Effector memory CD4-positive, alpha-beta T cell (primary cell): ENCODE results near the gene RNF11.
A peak's percentile ranks its signal among the peaks of the same experiment; 100 is the strongest.
"Not testable (repeated sequence)": the region's sequence is repeated elsewhere in the genome, so short reads cannot be mapped to it uniquely, and the experiment has no call there.

Experiments used
- DNase-seq, 3 donors: peaks; one replicate each; pipeline ENCODE4 v3.0.0-alpha.2; 2020
- H3K27ac ChIP-seq: 2 replicates; pipeline ENCODE4 v1.7.0; 2013; ENCODE audit warnings: mild to moderate bottlenecking, low read length, moderate library complexity; ENCODE audit not compliant: insufficient read depth, poor library complexity, severe bottlenecking
- H3K27me3 ChIP-seq: replicated peaks from 2 replicates; pipeline ENCODE4 v1.7.0; 2013; ENCODE audit warnings: mild to moderate bottlenecking, low read length; ENCODE audit not compliant: insufficient read depth, control insufficient read depth, poor library complexity, severe bottlenecking
- H3K36me3 ChIP-seq: 2 replicates; pipeline ENCODE4 v1.7.0; 2013; ENCODE audit warnings: mild to moderate bottlenecking, low read length, moderate library complexity; ENCODE audit not compliant: control insufficient read depth, insufficient read depth
- H3K4me1 ChIP-seq: 2 replicates; pipeline ENCODE4 v1.7.0; 2013; ENCODE audit warnings: low read length, mild to moderate bottlenecking; ENCODE audit not compliant: control insufficient read depth, insufficient read depth, poor library complexity, severe bottlenecking
- H3K4me3 ChIP-seq: 2 replicates; pipeline ENCODE4 v1.7.0; 2013; ENCODE audit warnings: low read length, low read depth, mild to moderate bottlenecking; ENCODE audit not compliant: insufficient read depth, poor library complexity, severe bottlenecking
- H3K9me3 ChIP-seq: 2 replicates; pipeline ENCODE4 v1.7.0; 2013; ENCODE audit warnings: mild to moderate bottlenecking, low read length, moderate library complexity; ENCODE audit not compliant: control insufficient read depth

Gene RNF11

GRCh38 chr1:51237351-51238033, 1.4 kb downstream of the RNF11 start:
- no peaks in the 10 kb centered on the region for H3K27me3 ChIP-seq
- peak overlapping the region; percentile 29 for H3K27ac ChIP-seq
- no peaks in the 10 kb centered on the region for H3K36me3 ChIP-seq
- no peaks in the 10 kb centered on the region for H3K9me3 ChIP-seq
- peaks cover 18% of the 10 kb centered on the region for H3K4me1 ChIP-seq
- DNase-seq = no peak
- H3K4me3 ChIP-seq = peak overlapping the region; percentile 98

GRCh38 chr1:51238034-51238403, 1.9 kb downstream of the RNF11 start:
- Histone ChIP-seq H3K4me1 (peaks cover 18% of the 10 kb centered on the region), H3K36me3 (no peaks in the 10 kb centered on the region), H3K27me3 (no peaks in the 10 kb centered on the region), H3K9me3 (no peaks in the 10 kb centered on the region), H3K27ac (no peak overlapping the region), H3K4me3 (peak overlapping the region; percentile 46)
- no peak for DNase-seq

DNA sequence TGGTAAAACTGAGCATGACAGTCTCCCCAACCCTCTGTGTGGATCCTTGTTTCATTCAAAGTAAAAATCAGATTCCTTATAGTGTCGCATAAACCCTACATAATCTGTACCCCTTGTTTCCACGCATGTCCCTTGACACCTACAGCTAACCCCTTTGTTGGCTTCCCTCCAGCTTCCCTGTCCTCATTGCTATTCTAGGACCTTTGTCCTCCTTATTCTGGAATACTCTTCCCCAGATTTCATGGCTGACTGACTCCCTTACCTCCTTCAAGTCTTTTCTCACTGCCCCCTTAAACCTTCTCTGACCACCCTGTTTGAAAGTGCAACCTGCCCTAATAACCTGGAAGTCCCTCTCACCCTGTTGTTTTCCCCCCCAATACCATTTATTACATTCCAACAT, 4.0 kb downstream of the RNF11 start:
- H3K4me1 ChIP-seq = peaks cover 14% of the 10 kb centered on the region
- no peak overlapping the region for H3K4me3 ChIP-seq
- no peak overlapping the region for H3K27ac ChIP-seq

DNA sequence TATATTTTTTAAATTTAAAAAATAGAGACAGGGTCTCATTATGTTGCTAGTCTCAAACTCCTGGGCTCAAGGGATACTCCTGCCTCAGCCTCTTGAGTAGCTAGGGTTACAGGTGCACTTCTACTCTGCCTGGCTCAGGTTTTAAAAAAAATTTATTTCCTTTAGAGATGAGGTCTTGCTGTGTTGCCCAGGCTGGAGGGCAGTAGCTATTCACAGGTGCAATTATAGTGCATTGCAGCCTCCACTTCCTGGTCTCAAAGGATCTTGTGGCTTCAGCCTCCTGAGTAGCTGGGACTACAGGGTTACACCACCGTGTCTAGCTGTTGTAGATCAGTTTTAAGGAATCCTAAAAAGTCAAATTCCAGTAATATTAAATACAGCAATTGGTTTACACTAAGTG, 5.0 kb downstream of the RNF11 start:
- Histone ChIP-seq H3K36me3 (no peaks in the 10 kb centered on the region), H3K27me3 (no peaks in the 10 kb centered on the region), H3K4me1 (peaks cover 10% of the 10 kb centered on the region), H3K27ac (no peak overlapping the region), H3K4me3 (no peak overlapping the region), H3K9me3 (no peaks in the 10 kb centered on the region)
- no peak for DNase-seq

More for the DNA sequence above, 4.0 kb downstream of the RNF11 start:
- no peak for DNase-seq
- Histone ChIP-seq H3K36me3 (no peaks in the 10 kb centered on the region), H3K27me3 (no peaks in the 10 kb centered on the region), H3K9me3 (no peaks in the 10 kb centered on the region)

- H3K27ac ChIP-seq = no peak overlapping the region
- no peak overlapping the region for H3K4me3 ChIP-seq
- H3K4me1 ChIP-seq = peaks cover 9% of the 10 kb centered on the region
- no peaks in the 10 kb centered on the region for H3K9me3 ChIP-seq
- DNase-seq = no peak
- no peaks in the 10 kb centered on the region for H3K36me3 ChIP-seq
- H3K27me3 ChIP-seq = no peaks in the 10 kb centered on the region
These were observed 6.5 kb downstream of the RNF11 start for GRCh38 chr1:51242546-51242945.

DNA sequence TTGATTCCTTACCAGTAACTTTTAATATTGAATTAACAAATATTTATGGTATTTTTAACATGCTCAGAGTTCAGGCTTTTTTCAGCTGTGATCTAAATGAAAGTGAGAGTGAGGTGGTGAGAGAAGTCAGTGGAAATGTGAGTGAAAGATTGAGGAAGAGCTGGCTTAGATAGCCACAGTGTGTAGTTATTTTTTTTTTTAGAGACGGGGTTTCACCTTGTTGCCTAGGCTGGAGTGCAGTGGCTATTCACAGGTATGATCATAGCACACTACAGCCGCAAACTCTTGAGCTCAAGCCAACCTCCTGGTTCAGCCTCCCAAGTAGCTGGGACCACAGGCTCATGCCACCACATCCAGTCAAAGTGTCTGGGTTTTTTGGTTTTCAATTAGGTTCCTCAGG, 10.9 kb downstream of the RNF11 start:
- no peaks in the 10 kb centered on the region for H3K36me3 ChIP-seq
- H3K9me3 ChIP-seq = no peaks in the 10 kb centered on the region
- DNase-seq = no peak
- H3K4me1 ChIP-seq = peaks cover 3% of the 10 kb centered on the region
- no peak overlapping the region for H3K4me3 ChIP-seq
- H3K27me3 ChIP-seq = no peaks in the 10 kb centered on the region
- no peak overlapping the region for H3K27ac ChIP-seq

DNA sequence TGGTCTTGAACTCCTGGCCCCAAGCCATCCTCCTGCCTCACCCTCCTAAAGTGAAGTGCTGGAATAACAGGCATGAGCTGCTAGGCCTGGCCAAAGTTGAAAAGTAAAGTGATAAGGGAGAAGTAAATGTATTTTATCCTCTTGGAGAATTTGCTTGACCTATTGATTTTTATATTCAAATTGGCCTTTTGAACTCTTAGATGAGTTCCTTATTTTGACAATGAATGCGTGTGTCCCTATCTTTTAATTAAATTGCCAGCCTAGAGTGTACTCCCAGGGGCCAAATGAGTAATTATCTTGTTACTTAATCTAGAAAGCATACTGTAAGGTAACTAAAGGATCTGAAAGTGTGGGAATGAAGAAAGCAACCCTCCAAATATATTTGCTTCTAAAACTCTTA, 11.4 kb downstream of the RNF11 start:
- DNase-seq = no peak
- Histone ChIP-seq H3K27ac (no peak overlapping the region), H3K36me3 (no peaks in the 10 kb centered on the region), H3K4me1 (peaks cover 3% of the 10 kb centered on the region), H3K4me3 (no peak overlapping the region), H3K9me3 (no peaks in the 10 kb centered on the region), H3K27me3 (no peaks in the 10 kb centered on the region)

GRCh38 chr1:51249445-51249844, 13.4 kb downstream of the RNF11 start:
- Histone ChIP-seq H3K36me3 (no peaks in the 10 kb centered on the region), H3K27ac (no peak overlapping the region), H3K27me3 (no peaks in the 10 kb centered on the region), H3K9me3 (no peaks in the 10 kb centered on the region), H3K4me1 (peaks cover 3% of the 10 kb centered on the region), H3K4me3 (no peak overlapping the region)
- DNase-seq = no peak

- H3K9me3 ChIP-seq, H3K36me3 ChIP-seq, DNase-seq, H3K4me1 ChIP-seq, H3K27me3 ChIP-seq, H3K4me3 ChIP-seq, H3K27ac ChIP-seq: not testable (repeated sequence)
These were observed 14.7 kb downstream of the RNF11 start for GRCh38 chr1:51250729-51251128.

- H3K4me1 ChIP-seq, H3K9me3 ChIP-seq, H3K36me3 ChIP-seq, H3K27ac ChIP-seq, H3K27me3 ChIP-seq, DNase-seq, H3K4me3 ChIP-seq: not testable (repeated sequence)
These were observed 15.1 kb downstream of the RNF11 start for GRCh38 chr1:51251165-51251564.
